Colonic mucosa (tissue), 4 donors: ENCODE results near the gene KDR. TPM values are rescaled to one million over a fixed set of nuclear protein-coding genes. Genes with fewer than 3 reads are reported as not detected.

Experiments used
- DNase-seq: peaks from one replicate; pipeline ENCODE4 v3.0.0-alpha.2; 2020
- H3K27ac ChIP-seq: fragments of 200-600 bp; one replicate; pipeline ENCODE4 v1.8.0; 2021
- H3K27me3 ChIP-seq: fragments of 200-600 bp; one replicate; pipeline ENCODE4 v1.8.0; 2021
- H3K36me3 ChIP-seq: fragments of 200-600 bp; one replicate; pipeline ENCODE4 v1.8.0; 2021
- H3K4me1 ChIP-seq: fragments of 200-600 bp; one replicate; pipeline ENCODE4 v1.8.0; 2021; ENCODE audit warnings: mild to moderate bottlenecking
- H3K4me3 ChIP-seq: fragments of 200-600 bp; one replicate; pipeline ENCODE4 v1.8.0; 2021
- H3K9ac ChIP-seq, 2 donors: one replicate each; pipeline ENCODE4 v1.7.0; 2013; ENCODE audit warnings: control low read depth in 2 of 2, low read depth in 2 of 2, low read length in 2 of 2
- H3K9me3 ChIP-seq: fragments of 200-600 bp; one replicate; pipeline ENCODE4 v1.8.0; 2021
- CTCF ChIP-seq: fragments of 200-600 bp; IDR thresholded peaks from one replicate; pipeline ENCODE4 v1.8.0; 2022; ENCODE audit warnings: antibody characterized with exemption, mild to moderate bottlenecking
- intact Hi-C: fragments of 100-400 bp; cut with DNase I; formaldehyde crosslinking; loops from one replicate; pipeline ENCODE4 v1.14.1; 2022
- total RNA-seq, 2 donors: library from RNA; stranded (reverse); fragmentation: NEBNext Ultra II Directional in 1 of 2; extraction: Animal tissue kit (Norgen Biotek cat#: 25700) in 1 of 2; gene quantifications; one replicate each; pipeline ENCODE4 v1.2.1, GENCODE V29; 2021
- donor health status: healthy.
- donor health status: DM: no; HTN: no; CAD: no.
- donor health status: DM: no; HTN: no; CAD: no.

KDR gene
- total RNA-seq, 2 donors from 2014 or later: 3.4 to 6.5 TPM

GRCh38 chr4:55075376-55075775, 50.0 kb downstream of the KDR start:
- intact Hi-C loops: no loop called here
- no peak for DNase-seq
- TF ChIP-seq CTCF: no peak
- no peaks in the 10 kb centered on the region for H3K9me3 ChIP-seq
- no peaks in the 10 kb centered on the region for H3K4me1 ChIP-seq
- no peak overlapping the region for H3K4me3 ChIP-seq
- H3K36me3 ChIP-seq: no peaks in the 10 kb centered on the region
- H3K27me3 ChIP-seq: no peaks in the 10 kb centered on the region
- H3K9ac ChIP-seq: no peak overlapping the region
- H3K27ac ChIP-seq: no peak overlapping the region

GRCh38 chr4:55074386-55074785, 51.0 kb downstream of the KDR start:
- H3K36me3 ChIP-seq: no peaks in the 10 kb centered on the region
- no peaks in the 10 kb centered on the region for H3K4me1 ChIP-seq
- H3K4me3 ChIP-seq: no peak overlapping the region
- intact Hi-C loops: no loop called here
- H3K27me3 ChIP-seq: no peaks in the 10 kb centered on the region
- no peak overlapping the region for H3K9ac ChIP-seq
- no peaks in the 10 kb centered on the region for H3K9me3 ChIP-seq
- TF ChIP-seq CTCF: no peak
- no peak for DNase-seq
- H3K27ac ChIP-seq: no peak overlapping the region

GRCh38 chr4:55071951-55072350, 53.4 kb downstream of the KDR start:
- intact Hi-C loops: no loop called here
- no peaks in the 10 kb centered on the region for H3K9me3 ChIP-seq
- no peak for TF ChIP-seq CTCF
- no peaks in the 10 kb centered on the region for H3K27me3 ChIP-seq
- no peak overlapping the region for H3K4me3 ChIP-seq
- no peak for DNase-seq
- no peak overlapping the region for H3K27ac ChIP-seq
- H3K9ac ChIP-seq: no peak overlapping the region
- no peaks in the 10 kb centered on the region for H3K4me1 ChIP-seq
- H3K36me3 ChIP-seq: no peaks in the 10 kb centered on the region

- Histone ChIP-seq H3K27ac (no peak overlapping the region), H3K9me3 (no peaks in the 10 kb centered on the region), H3K27me3 (no peaks in the 10 kb centered on the region), H3K4me1 (no peaks in the 10 kb centered on the region), H3K4me3 (no peak overlapping the region), H3K9ac (no peak overlapping the region), H3K36me3 (no peaks in the 10 kb centered on the region)
- intact Hi-C loops: no loop called here
- DNase-seq: no peak
- TF ChIP-seq CTCF: no peak
These were observed 56.1 kb downstream of the KDR start for GRCh38 chr4:55069248-55069647.

- TF ChIP-seq CTCF: no peak
These were observed 56.9 kb downstream of the KDR start for GRCh38 chr4:55068522-55068921.

GRCh38 chr4:55066018-55066417, 59.4 kb downstream of the KDR start:
- no peak for DNase-seq
- H3K27ac ChIP-seq: no peak overlapping the region
- no peaks in the 10 kb centered on the region for H3K36me3 ChIP-seq
- no peak for TF ChIP-seq CTCF
- no peaks in the 10 kb centered on the region for H3K27me3 ChIP-seq
- H3K9me3 ChIP-seq: no peaks in the 10 kb centered on the region
- H3K4me1 ChIP-seq: no peaks in the 10 kb centered on the region
- no peak overlapping the region for H3K4me3 ChIP-seq
- intact Hi-C loops: no loop called here
- no peak overlapping the region for H3K9ac ChIP-seq

More at GRCh38 chr4:55068522-55068921, 56.9 kb downstream of the KDR start:
- Histone ChIP-seq H3K36me3 (no peaks in the 10 kb centered on the region), H3K9ac (no peak overlapping the region), H3K27ac (no peak overlapping the region), H3K27me3 (no peaks in the 10 kb centered on the region), H3K4me3 (no peak overlapping the region), H3K9me3 (no peaks in the 10 kb centered on the region), H3K4me1 (no peaks in the 10 kb centered on the region)
- intact Hi-C loops: no loop called here
- DNase-seq: no peak
